K562 (cell line): ENCODE results near the gene KIAA2012. TPM values are rescaled to one million over a fixed set of nuclear protein-coding genes. Genes with fewer than 3 reads are reported as not detected.

ENCODE experiments used
- ARID2 ChIP-seq: fragments of 450-650 bp; IDR thresholded peaks from 2 replicates; pipeline ENCODE4 v1.6.1; 2017; ENCODE audit warnings: antibody characterized with exemption, mild to moderate bottlenecking
- ATF4 ChIP-seq: fragments of 450-650 bp; formaldehyde crosslinking; IDR thresholded peaks from 2 replicates; pipeline ENCODE4 v1.4.0; 2022; ENCODE audit warnings: mild to moderate bottlenecking, moderate library complexity
- CTCFL ChIP-seq: IDR thresholded peaks from 2 replicates; pipeline ENCODE4 v1.6.1; 2011; ENCODE audit warnings: borderline replicate concordance, low read depth, mild to moderate bottlenecking, moderate library complexity, low read length; ENCODE audit not compliant: insufficient read depth, poor library complexity, severe bottlenecking
- DDX20 ChIP-seq: fragments of 450-650 bp; IDR thresholded peaks from 2 replicates; pipeline ENCODE4 v1.6.1; 2016; ENCODE audit warnings: missing genetic modification characterization, low read depth, mild to moderate bottlenecking, missing compliant biosample characterization, moderate library complexity
- FOSL1 ChIP-seq: fragments of 200-800 bp; sonication (Bioruptor generic); conservative IDR thresholded peaks from 2 replicates; pipeline ENCODE4 v1.6.1; 2016; ENCODE audit warnings: missing genetic modification characterization, missing compliant biosample characterization
- KAT7 ChIP-seq: sonication (generic); formaldehyde crosslinking; IDR thresholded peaks from 2 replicates; pipeline ENCODE4 v1.8.0; 2022; ENCODE audit warnings: missing genetic modification reagents, mild to moderate bottlenecking, borderline replicate concordance
- MAFG ChIP-seq: fragments of 450-650 bp; conservative IDR thresholded peaks from 2 replicates; pipeline ENCODE4 v1.6.1; 2016; ENCODE audit warnings: missing genetic modification characterization, missing compliant biosample characterization
- MBD2 ChIP-seq: sonication (generic); IDR thresholded peaks from 2 replicates; pipeline ENCODE4 v1.6.1; 2016; ENCODE audit warnings: low read depth, borderline replicate concordance
- MCM2 ChIP-seq: fragments of 450-650 bp; IDR thresholded peaks from 2 replicates; pipeline ENCODE4 v1.6.1; 2017; ENCODE audit warnings: low read depth, mild to moderate bottlenecking
- PCBP2 ChIP-seq: fragments of 200-400 bp; formaldehyde crosslinking; IDR thresholded peaks from 2 replicates; pipeline ENCODE4 v1.6.1; 2018; ENCODE audit warnings: low read length, low read depth, mild to moderate bottlenecking, moderate library complexity; ENCODE audit not compliant: poor library complexity, severe bottlenecking
- PYGO2 ChIP-seq: fragments of 450-650 bp; IDR thresholded peaks from 2 replicates; pipeline ENCODE4 v1.6.1; 2016; ENCODE audit warnings: mild to moderate bottlenecking, missing genetic modification characterization, moderate library complexity, missing compliant biosample characterization
- SFPQ ChIP-seq: fragments of 200-400 bp; formaldehyde crosslinking; IDR thresholded peaks from 2 replicates; pipeline ENCODE4 v1.6.1; 2017; ENCODE audit warnings: mild to moderate bottlenecking, low read depth, low read length, moderate library complexity
- TBP ChIP-seq: optimal IDR thresholded peaks from 2 replicates; pipeline ENCODE3; 2011; ENCODE audit warnings: low read depth, low read length, improper control_type of control experiment
- ZBTB26 ChIP-seq: fragments of 450-650 bp; formaldehyde crosslinking; IDR thresholded peaks from 2 replicates; pipeline ENCODE4 v1.4.0; 2022; ENCODE audit warnings: missing genetic modification characterization
- ZFP30 ChIP-seq: fragments of 250-450 bp; sonication (Bioruptor Pico); IDR thresholded peaks from 2 replicates; pipeline ENCODE4 v1.8.0; 2022; ENCODE audit warnings: moderate library complexity, mild to moderate bottlenecking, inconsistent platforms, borderline replicate concordance
- ZNF140 ChIP-seq: fragments of 250-450 bp; sonication (Bioruptor Pico); IDR thresholded peaks from 2 replicates; pipeline ENCODE4 v1.8.0; 2021; ENCODE audit warnings: moderate library complexity, mild to moderate bottlenecking, inconsistent platforms
- ZNF766 ChIP-seq: fragments of 200-800 bp; sonication (Bioruptor generic); conservative IDR thresholded peaks from 2 replicates; pipeline ENCODE4 v1.6.1; 2016; ENCODE audit warnings: missing genetic modification characterization, missing compliant biosample characterization
- polyA plus RNA-seq, 8 experiments: library from polyadenylated mRNA; depleted of rRNA in 4 of 8; stranded (reverse) in 5 of 8; unstranded in 3 of 8; fragments of >200 nt; fragmentation: Nextera tagmentation in 2 of 8; fragmentation: Illumina TruSeq in 1 of 8; extraction: Ambion mirVana in 2 of 8; extraction: Trizol in 1 of 8; gene quantifications; 2 replicates each; pipeline versions ENCODE4 v1.2.1 to v1.2.3, GENCODE V29; 2011 to 2014; ENCODE audit warnings: inconsistent platforms in 1 of 8, missing spikeins in 1 of 8
- total RNA-seq, 7 experiments: library from RNA; depleted of rRNA in 6 of 7; stranded (reverse); fragments of >200 nt in 6 of 7; fragmentation: Illumina TruSeq in 2 of 7; extraction: Trizol in 2 of 7; gene quantifications; 2 replicates each; pipeline versions ENCODE4 v1.2.1 to v1.2.3, GENCODE V29; 2011 to 2021; ENCODE audit warnings: low replicate concordance in 1 of 7

The KIAA2012 gene
- total and polyA plus RNA-seq, 9 of the 15 experiments (the other 6 are each of a cell fraction or from before 2014, with no cell fraction given) = not detected

- 0 out of 2 replicates have a peak, but pooled peaks have one; percentile 13 for TF ChIP-seq KAT7
- TF ChIP-seq ATF4 (CRISPR knock-in tag) = no peak
- TF ChIP-seq MBD2 = 0 out of 2 replicates have a peak, but pooled peaks have one; percentile 7
- TF ChIP-seq PCBP2 = no peak
- no peak for TF ChIP-seq FOSL1 (tag)
- no peak for TF ChIP-seq MAFG (tag)
- no peak for TF ChIP-seq ZBTB26 (CRISPR knock-in tag)
- TF ChIP-seq ARID2 = no peak
- TF ChIP-seq PYGO2 (tag) = no peak
- no peak for TF ChIP-seq ZNF140
- peak; percentile 16 for TF ChIP-seq TBP
- no peak for TF ChIP-seq ZFP30 (CRISPR knock-in tag)
- no peak for TF ChIP-seq DDX20 (tag)
- TF ChIP-seq ZNF766 (CRISPR knock-in tag) = no peak
- peak; percentile 54 for TF ChIP-seq CTCFL
- TF ChIP-seq SFPQ = no peak
- no peak for TF ChIP-seq MCM2
Observed at GRCh38 chr2:202033317-202034248, 39.5 kb upstream of the KIAA2012 start, which contains the start of gene FZD7 (continued).
